GM19023 (cell line): Measurements from ENCODE around the gene JAK1.
"Not testable (repeated sequence)": the region's sequence is repeated elsewhere in the genome, so short reads cannot be mapped to it uniquely, and the experiment has no call there.

ENCODE experiments used
- ATAC-seq: cut with Tn5 transposase; IDR thresholded peaks from one replicate; pipeline ENCODE4 v1.9.1; 2021; ENCODE audit warnings: mild to moderate bottlenecking, moderate library complexity; ENCODE audit not compliant: unreplicated experiment

The JAK1 gene

DNA sequence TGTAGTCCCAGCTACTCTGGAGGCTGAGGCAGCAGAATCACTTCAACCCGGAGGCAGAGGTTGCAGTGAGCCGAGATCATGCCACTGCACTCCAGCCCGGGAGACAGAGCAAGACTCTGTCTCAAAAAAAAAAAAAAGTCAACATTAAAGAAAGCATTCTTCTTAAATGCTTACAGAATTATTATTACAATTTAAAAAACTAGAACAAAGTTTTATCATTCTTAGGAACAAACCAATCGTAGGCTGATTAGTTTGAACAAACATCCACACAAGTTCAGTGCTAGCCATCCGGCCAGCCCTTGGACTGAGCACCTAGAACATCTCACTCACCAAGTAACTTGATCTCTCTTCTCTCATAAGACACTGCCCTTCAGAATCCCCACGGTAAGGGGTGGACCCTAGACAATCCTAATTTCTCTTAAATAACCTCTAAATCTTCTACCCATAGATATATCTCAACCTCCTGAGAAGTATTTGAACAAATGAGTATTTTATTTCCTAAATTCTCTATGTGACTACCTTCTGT is 16.0 kb downstream of the JAK1 start:
- ATAC-seq: no peak

DNA sequence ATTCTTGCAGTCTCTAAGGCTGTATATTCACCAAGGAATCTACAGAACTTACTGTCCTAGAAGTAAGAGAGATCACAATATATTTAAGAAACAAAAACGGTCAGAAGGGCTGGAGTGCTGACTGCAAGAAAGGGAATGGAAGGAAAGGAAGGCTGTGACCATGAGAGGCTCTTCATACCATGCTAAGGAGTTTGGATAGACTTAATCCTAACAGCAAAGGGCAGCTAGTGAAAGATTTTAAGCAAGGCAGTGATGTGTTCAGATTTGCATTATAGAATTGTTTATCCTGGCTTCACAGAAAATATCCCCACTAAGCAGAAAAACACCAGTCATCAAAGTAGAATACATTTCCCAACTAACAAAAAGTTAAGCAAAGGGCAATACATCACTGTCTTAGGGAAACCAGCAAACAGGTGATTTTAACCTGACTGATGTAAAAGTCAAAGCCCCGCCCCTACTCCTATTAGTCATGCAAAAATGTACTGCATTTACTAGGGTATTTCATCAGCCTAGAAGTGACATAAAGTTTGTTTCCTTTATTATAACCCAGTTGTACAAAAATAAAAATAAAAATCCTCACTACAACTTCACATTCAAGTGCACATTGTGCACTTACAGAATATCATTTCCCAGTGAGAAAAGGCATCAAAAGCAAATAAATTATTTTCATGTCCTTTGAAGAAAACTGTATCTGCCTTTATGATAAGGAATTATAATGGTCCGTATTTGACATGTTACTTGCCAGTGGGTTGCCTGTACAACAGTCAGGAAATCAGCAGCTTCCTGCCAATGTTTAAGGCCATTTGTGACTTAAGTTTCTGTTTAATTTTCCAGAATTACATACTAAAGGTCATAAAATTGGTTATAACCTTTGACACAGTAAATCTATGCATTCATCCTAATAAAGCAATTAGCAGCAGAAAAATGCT is 17.2 kb downstream of the JAK1 start:
- ATAC-seq: no peak

DNA sequence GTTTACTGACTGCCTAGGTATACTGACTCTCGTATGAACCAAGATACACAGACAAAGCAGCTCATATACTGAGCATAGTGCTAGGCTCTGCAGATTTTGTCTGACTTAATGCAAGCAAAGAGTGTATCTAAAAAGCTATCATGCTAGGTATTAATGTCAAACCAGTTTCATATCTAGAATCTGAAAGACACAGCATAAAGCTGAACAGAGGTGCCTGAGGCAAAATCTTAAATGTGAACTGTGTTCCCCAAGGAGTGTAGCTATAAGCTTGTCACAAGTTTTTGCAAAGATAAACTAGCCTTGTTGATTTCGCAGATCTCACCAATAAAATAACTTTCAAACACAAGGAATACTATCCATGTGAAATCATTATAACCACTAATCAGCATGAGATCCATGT is 18.1 kb downstream of the JAK1 start:
- no peak for ATAC-seq

DNA sequence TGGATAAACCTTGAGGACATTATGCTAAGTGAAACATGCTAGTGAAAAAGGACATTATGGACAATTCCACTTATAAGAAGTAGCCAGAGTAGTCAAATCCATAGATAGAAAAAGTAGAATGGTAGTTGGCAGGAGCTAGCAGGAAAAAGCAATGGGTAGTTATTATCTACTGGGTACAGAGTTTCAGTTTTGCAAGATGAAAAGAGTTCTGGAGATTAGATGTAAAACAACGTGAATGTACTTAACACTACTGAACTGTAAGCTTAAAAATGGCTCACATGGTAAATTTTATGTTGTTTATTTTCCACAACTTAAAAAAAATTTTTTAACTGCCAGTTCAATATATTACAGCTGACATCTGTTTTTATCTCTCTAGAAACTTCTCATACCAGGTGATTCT is 19.4 kb downstream of the JAK1 start:
- ATAC-seq: no peak

DNA sequence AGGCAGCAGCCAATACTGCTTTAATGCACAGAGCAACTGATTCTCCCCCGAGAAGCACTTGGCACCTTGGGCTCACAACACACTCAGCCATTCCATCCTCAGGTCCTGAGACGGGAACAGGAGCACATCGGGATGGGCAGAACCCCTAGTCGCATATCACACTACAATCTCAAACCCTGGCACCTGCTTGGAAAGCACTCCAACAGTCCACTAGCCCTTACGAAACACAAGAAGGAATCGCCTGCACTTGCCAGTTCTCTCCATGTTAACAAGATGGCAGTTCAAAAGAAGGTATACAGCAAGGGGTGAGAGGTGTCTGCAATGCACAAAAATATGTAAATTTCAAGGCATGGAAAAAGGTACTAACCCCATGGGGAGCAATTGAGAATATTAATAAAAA is 21.4 kb downstream of the JAK1 start:
- no peak for ATAC-seq

DNA sequence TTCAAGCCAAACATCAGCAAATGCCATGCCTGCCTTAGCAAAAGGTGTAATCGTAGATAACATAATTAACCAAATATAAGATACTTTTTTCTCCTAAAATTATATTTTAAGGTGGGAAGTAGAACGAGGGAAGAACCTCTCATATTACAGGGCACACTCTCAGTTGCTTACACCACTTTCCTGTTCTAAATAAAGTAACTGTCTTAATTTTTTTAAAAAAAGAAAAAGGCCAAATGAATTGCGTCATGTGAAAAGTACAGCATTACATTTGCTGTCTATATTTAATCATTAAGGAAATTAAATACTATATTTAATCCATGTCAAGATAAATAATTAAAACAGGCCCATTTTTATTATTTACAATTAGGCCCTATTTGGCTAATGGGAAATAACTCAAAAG is 23.7 kb downstream of the JAK1 start:
- ATAC-seq: no peak

DNA sequence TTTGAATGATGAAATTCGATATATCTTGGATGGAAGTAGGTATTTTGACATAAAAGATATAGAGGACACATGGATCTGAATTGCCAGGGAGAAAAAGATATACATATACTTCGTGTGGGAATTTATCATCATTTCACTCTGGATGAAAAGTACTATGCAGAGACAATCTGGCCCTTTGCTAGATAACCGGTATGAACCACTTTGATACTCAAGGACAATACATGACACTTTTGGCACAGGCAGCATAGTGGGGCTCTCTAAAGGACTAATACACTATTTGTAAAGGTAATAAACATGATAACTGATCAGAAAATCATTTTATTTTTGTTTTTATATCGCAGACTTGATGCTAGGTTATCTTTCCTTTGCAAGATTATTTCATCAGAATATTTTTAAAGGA is 24.2 kb downstream of the JAK1 start:
- ATAC-seq: no peak

DNA sequence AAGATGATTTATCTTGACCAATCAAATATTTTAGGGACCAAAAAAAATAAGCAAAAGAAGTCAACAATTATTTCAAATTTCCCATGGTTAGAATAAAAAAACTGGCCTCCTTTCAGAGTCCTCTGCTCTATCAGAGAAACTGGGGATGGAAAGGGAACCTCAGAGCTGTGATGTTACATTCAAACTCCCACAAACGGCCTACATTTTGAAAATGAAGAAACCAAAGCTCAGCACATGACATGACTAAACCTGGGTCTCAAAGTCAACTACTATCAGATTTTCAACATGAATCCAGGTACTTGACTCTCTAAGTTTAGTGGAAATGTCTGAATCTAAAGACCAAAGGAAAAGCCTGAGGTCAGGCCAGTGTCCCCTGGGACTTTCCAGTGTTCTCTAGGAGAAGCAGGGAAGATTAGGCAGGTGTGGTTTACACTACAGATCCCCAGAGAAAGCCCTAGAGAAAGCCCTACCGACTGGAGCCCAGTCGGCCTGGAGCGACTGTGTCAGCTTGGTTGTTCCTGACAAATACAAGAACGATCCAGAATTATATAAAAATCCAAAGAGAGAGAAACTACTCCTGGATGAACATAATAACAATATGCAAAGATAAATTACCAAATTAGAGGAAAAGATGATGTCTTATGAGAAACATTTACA is 24.8 kb downstream of the JAK1 start:
- ATAC-seq: no peak

DNA sequence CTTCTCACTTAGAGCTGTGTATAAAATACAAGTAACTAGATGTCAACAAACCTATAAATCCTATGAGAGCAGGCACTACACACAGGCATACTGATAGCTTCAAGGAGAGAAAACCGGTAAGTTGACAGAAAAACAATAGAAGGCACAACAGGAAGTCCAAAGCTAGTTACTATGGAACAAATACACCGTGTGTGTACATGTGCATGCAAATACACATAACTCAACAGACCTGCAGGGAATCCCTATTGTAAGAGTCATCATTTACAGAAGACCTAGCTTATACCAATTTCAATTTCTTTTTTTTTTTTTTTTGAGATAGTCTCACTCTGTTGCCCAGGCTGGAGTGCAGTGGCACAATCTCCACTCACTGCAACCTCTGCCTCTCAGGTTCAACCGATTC is 26.3 kb downstream of the JAK1 start:
- ATAC-seq: no peak

DNA sequence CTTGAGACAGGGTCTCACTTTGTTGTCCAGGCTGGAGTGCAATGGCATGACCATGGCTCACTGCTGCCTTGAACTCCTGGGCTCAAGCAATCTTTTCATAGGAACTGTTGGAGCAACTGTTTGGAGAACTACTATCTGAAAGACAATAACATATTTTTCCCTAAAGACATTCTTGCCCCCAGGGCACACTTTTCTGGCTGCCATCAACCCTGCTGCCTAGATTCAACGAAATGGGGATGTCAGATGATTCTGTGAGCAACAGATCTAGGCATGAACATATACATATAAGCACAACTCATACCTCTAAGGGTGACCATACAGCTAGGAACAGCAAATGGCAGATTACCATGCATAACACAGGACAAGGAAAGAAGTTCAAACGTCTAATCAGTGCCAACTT is 27.4 kb downstream of the JAK1 start:
- ATAC-seq: no peak

DNA sequence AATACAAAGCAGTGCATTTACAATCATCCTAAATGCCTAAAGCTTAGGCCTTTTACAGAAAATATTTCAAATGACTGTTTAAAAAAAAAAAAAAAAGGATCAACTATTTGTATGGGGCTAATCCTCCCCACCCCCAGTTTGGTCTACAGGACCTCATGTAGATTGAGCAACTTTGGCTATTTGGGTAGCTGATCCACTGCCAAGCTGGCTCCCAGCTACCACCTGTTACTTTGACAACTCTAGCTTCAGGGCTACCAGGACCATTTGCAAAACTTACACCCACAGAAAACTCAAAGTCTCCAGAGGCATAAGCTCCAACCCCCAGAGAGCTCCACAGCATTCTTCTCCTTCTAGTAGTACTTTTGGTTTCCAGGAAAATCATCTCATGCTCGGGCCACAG is 29.4 kb downstream of the JAK1 start:
- ATAC-seq: no peak

DNA sequence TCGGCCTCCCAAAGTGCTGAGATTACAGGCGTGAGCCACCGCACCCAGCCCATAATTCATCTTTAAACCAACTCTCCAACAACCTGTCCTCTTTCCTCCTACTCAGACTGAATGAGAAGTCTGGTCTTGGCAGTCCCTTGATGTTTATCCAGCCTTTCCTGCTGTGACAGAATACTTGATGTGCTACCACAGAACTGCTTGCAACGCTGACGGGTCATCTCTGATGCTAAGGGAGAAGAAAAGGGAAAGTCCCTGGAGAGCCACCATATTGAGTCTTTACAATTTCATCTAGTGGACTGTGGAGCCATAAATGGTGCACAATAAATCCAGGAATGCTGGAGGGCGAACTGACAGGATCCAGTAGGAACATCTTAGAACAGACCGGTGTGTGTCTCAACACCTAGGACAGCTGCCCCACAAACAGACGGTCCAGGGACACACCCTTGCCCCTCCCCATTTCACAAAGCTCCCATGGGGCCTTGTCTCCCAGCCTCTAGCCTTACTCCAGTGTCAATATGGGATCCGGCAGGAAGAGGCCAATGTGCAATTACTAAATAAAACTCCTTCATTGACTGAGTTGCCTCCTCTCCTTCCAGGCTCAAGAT is 30.7 kb downstream of the JAK1 start:
- no peak for ATAC-seq

DNA sequence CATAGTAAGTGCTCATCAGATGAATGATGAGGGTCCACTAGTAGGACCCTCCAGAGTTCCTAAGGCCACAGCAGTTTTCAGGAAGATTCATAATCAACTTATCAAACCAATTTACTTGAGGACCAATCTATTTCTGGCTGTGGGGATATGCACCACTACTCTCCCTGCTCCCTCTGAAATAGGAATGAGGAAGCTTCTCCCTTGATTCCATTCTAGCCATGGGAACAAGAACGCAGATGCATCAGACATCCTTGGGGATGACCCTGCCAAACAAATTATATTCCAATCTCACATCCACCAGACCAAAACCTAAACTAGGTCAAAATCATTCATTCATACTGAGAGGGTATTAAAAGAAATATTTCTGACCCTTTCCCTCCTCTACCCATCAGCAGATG is 31.5 kb downstream of the JAK1 start:
- ATAC-seq: no peak

DNA sequence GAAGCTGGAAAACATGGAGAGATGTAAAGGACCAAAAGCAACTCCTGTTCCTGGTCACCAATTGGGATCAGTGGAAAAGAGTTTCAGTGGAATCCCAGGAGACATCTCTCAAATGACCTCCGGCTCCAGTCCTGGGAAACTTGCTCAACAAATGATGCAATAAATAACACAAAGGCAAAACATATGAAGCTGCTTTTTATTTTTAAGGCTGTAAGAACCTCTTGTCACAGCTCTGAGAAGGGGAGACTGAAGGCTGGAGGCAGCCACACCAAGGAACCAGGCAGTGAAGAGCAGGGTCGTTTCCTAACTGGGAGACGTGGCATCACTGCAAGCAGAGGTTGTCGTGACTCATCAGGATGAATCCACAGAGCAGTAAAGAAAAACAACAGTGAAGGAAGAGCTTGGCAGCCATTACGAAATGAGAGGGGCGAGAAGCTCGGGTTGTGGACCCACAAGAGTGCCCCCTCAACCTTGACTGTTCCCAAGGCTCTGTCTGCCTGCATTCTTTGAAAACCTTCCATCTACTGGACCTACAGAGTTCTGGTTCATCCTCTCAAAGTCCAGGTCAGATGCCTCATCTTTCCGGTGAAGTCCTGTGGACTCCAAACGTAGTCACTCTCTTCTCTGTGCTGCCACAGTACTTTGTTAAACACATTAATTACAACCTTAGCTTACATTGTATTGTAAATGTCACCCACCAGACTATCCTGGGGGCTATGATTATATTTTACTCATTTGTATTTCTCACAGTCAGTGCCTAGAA is 32.1 kb downstream of the JAK1 start:
- no peak for ATAC-seq

DNA sequence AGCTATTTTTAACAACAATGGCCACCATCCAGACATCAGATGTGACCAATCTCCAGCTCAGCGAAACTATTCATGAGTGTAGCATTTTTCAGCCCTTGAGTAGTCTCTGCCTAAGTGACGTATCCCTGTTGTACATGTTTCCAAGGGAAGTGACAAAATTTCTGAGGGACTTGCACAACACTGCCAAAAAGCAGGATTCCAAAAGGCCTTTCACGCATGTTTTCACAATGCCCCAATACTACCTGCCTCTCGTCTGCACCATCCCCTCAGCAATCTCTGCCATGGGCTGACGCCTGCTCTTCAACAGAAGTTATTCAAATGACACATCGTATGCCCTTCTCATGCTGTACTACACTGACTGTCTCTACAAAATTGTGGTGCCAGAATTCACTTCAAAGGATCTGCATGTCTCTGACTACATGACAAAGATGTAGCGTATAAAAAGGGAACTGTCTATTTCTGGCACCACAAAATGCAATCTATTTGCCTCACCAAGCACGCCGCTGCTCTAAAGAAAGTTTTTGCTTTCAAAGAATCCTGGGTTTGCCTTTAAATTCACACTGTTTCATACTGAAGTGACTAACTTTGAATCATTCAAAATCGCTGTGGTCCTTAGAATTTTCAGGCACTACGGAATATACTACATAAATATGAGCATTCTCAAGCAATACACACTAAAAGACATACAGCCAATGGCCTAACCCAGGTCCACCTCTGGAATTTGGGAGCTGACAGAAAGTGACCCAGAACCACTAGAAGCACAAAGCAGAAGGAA is 32.9 kb downstream of the JAK1 start:
- no peak for ATAC-seq

DNA sequence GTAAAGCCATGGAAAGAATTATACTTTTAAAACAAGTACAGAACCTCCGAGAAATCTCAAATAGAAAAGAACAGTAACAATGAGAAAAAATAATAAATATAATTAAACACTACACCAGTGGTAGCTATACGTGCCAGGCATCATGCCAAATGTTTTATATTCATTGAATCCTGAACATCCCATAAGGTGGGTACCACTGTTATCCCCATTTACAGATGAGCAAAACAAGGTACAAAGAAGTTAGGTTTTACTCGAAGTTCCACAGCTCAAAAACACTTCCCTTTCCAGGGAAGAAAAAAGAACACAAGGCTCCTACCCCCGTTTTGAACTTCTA is 33.4 kb downstream of the JAK1 start:
- ATAC-seq: no peak

DNA sequence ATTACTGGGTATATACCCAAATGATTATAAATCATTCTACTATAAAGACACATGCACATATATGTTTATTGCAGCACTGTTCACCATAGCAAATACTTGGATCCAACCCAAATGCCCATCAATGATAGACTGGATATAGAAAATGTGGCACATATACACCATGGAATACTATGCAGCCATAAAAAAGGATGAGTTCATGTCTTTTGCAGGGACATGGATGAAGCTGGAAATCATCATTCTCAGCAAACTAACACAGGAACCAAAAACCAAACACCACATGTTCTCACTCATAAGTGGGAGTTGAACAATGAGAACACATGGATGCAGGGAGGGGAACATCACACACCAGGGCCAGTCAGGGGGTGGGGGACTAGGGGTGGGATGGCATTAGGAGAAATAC is 35.7 kb downstream of the JAK1 start:
- ATAC-seq: not testable (repeated sequence)

DNA sequence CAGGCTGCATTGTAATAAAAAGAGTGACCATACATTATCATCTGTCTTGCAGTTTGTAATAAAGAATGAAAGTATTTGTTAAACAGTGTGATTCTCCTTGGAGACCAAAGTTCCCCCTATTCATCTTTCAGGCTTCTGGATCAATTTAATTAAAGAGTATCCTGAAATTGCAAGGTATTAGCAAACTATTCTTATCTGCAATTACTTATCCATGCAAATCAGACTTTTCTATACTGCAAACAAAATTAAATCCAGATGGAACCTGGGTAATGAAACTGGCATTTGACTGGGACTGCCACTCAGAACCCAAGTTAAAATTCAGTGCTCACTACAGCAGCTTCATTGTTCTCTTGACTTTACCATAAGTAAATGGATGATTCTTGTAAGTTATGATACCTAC is 37.1 kb downstream of the JAK1 start:
- ATAC-seq: no peak

DNA sequence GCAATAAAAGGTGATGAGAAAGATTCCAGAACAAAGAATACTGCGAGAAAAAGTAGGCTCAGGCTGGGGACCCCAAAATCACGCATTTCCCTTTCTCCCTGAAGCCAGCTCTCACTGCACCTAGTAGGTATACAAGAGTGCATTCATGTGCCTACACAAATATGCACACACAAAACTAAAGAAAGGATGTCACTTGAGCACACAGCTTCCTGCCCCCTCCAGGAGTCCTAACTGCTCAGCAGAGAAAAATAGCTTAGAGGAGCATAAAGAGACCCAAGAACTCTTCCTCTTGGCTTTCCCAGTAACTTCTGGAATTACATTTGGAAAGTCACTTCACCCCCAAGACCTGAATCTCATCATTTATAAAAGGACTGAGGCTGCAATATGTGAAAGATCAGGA is 38.0 kb downstream of the JAK1 start:
- ATAC-seq: no peak

DNA sequence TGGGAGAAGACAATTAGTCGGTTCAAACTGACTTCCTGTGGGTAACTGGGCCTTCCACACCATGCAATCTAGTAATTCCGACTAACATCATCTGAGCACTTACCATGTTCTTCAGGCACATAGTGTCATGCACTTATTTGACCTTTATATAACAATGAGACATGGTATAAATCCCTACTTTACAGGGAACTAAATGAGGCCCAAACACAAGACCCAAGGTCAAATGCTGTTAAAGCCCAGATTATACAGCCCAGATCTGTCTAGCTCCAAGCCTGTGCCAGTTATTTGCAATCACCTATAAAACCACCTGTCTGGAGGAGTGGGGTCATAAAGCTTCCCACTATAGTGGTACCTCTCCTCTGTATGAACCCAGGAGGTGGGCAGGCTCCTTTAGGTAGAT is 40.8 kb downstream of the JAK1 start:
- no peak for ATAC-seq
